SK-N-SH treated with all-trans-retinoic acid at 6 μM for 48 hours (cell line): Measurements from ENCODE around the gene TMEM223.
A peak's percentile ranks its signal among the peaks of the same experiment; 100 is the strongest.
"Not testable (repeated sequence)": the region's sequence is repeated elsewhere in the genome, so short reads cannot be mapped to it uniquely, and the experiment has no call there.

Experiments used
- ATAC-seq: fragments of 200-7000 bp; cut with Tn5 transposase; 3 replicates; pipeline ENCODE4 v1.9.1; 2020; ENCODE audit warnings: mild to moderate bottlenecking, moderate library complexity
- ARNTL ChIP-seq: fragments of 450-650 bp; formaldehyde crosslinking; IDR thresholded peaks from 2 replicates; pipeline ENCODE4 v1.5.0; 2020; ENCODE audit warnings: low read depth, mild to moderate bottlenecking, moderate library complexity, borderline replicate concordance
- BACH2 ChIP-seq: fragments of 250-450 bp; sonication (Bioruptor Pico); IDR thresholded peaks from 2 replicates; pipeline ENCODE4 v1.9.0; 2021; ENCODE audit warnings: mild to moderate bottlenecking, borderline replicate concordance
- ESRRG ChIP-seq: fragments of 250-450 bp; sonication (Bioruptor Pico); IDR thresholded peaks from 2 replicates; pipeline ENCODE4 v1.6.1; 2021; ENCODE audit warnings: mild to moderate bottlenecking
- GLIS3 ChIP-seq: fragments of 250-450 bp; sonication (Bioruptor Pico); IDR thresholded peaks from 2 replicates; pipeline ENCODE4 v1.5.0; 2020; ENCODE audit warnings: mild to moderate bottlenecking, moderate library complexity
- ISL1 ChIP-seq: fragments of 250-450 bp; sonication (Bioruptor Pico); IDR thresholded peaks from 2 replicates; pipeline ENCODE4 v2.1.2; 2022; ENCODE audit warnings: mild to moderate bottlenecking, moderate library complexity
- PATZ1 ChIP-seq: fragments of 250-450 bp; sonication (Bioruptor Pico); IDR thresholded peaks from 2 replicates; pipeline ENCODE4 v1.8.0; 2020; ENCODE audit warnings: mild to moderate bottlenecking, moderate library complexity, borderline replicate concordance
- POU6F1 ChIP-seq: fragments of 250-450 bp; sonication (Bioruptor Pico); IDR thresholded peaks from 2 replicates; pipeline ENCODE4 v1.8.0; 2021; ENCODE audit warnings: low read depth, mild to moderate bottlenecking, moderate library complexity, borderline replicate concordance
- PPARA ChIP-seq: fragments of 250-450 bp; sonication (Bioruptor Pico); IDR thresholded peaks from 2 replicates; pipeline ENCODE4 v1.5.0; 2020; ENCODE audit warnings: mild to moderate bottlenecking, borderline replicate concordance
- RARB ChIP-seq: fragments of 250-450 bp; sonication (Bioruptor Pico); IDR thresholded peaks from 2 replicates; pipeline ENCODE4 v1.8.0; 2021; ENCODE audit warnings: mild to moderate bottlenecking, moderate library complexity
- SNAI2 ChIP-seq: fragments of 250-450 bp; sonication (Bioruptor Pico); IDR thresholded peaks from 2 replicates; pipeline ENCODE4 v1.5.0; 2020; ENCODE audit warnings: mild to moderate bottlenecking, moderate library complexity
- TOX ChIP-seq: fragments of 250-450 bp; sonication (Bioruptor Pico); IDR thresholded peaks from 2 replicates; pipeline ENCODE4 v1.8.0; 2021; ENCODE audit warnings: mild to moderate bottlenecking, moderate library complexity, borderline replicate concordance
- TSHZ2 ChIP-seq: fragments of 250-450 bp; sonication (Bioruptor Pico); IDR thresholded peaks from 2 replicates; pipeline ENCODE4 v1.5.0; 2020; ENCODE audit warnings: mild to moderate bottlenecking, moderate library complexity
- ZFP3 ChIP-seq: fragments of 250-450 bp; sonication (Bioruptor Pico); IDR thresholded peaks from 2 replicates; pipeline ENCODE4 v1.5.0; 2020; ENCODE audit warnings: mild to moderate bottlenecking, moderate library complexity
- ZNF70 ChIP-seq: fragments of 450-650 bp; formaldehyde crosslinking; IDR thresholded peaks from 2 replicates; pipeline ENCODE4 v1.5.0; 2020; ENCODE audit warnings: mild to moderate bottlenecking, moderate library complexity
- ZNF8 ChIP-seq: fragments of 450-650 bp; formaldehyde crosslinking; IDR thresholded peaks from 2 replicates; pipeline ENCODE4 v1.5.0; 2020; ENCODE audit warnings: mild to moderate bottlenecking, moderate library complexity

TMEM223 gene

GRCh38 chr11:62771144-62772021, 20.4 kb downstream of the TMEM223 start, which contains the start of gene TAF6L:
Gene TAF6L (plus strand): TSS chr11:62771396. CDS start chr11:62775784, 4,388 bp downstream.
- TF ChIP-seq ZNF70 (peak; percentile 11; the same call in 1 of the 2 replicates), ISL1 (CRISPR knock-in tag) (no peak), PATZ1 (CRISPR knock-in tag) (peak; percentile 89; the same call in 1 of the 2 replicates), ZNF8 (CRISPR knock-in tag) (no peak), PPARA (no peak), ZFP3 (CRISPR knock-in tag) (no peak), SNAI2 (no peak), ESRRG (no peak), BACH2 (CRISPR knock-in tag) (no peak), POU6F1 (CRISPR knock-in tag) (no peak)
- peak; percentile 94 for ATAC-seq

- TF ChIP-seq ARNTL (no peak), ESRRG (no peak), POU6F1 (CRISPR knock-in tag) (no peak)
- ATAC-seq = peak; percentile 21
These were observed 21.0 kb downstream of the TMEM223 start for GRCh38 chr11:62770778-62771143.

- not testable (repeated sequence) for ATAC-seq
These were observed 31.0 kb downstream of the TMEM223 start for GRCh38 chr11:62760867-62761227.

- ATAC-seq = no peak
- TF ChIP-seq ZNF8 (CRISPR knock-in tag) (no peak), POU6F1 (CRISPR knock-in tag) (no peak), PATZ1 (CRISPR knock-in tag) (no peak), RARB (CRISPR knock-in tag) (no peak), BACH2 (CRISPR knock-in tag) (no peak), ISL1 (CRISPR knock-in tag) (no peak), GLIS3 (CRISPR knock-in tag) (no peak)
These were observed 33.7 kb downstream of the TMEM223 start for GRCh38 chr11:62757846-62758788.

GRCh38 chr11:62755086-62755615, 36.7 kb downstream of the TMEM223 start:
- no peak for ATAC-seq
- TF ChIP-seq ESRRG (no peak), TSHZ2 (no peak), ISL1 (CRISPR knock-in tag) (no peak), ZNF8 (CRISPR knock-in tag) (no peak), TOX (CRISPR knock-in tag) (no peak), GLIS3 (CRISPR knock-in tag) (no peak), POU6F1 (CRISPR knock-in tag) (no peak), BACH2 (CRISPR knock-in tag) (no peak)
